SK-N-SH treated with all-trans-retinoic acid at 6 μM for 48 hours (cell line): ENCODE measurements around the gene RET.

Experiments
- ATAC-seq: fragments of 200-7000 bp; cut with Tn5 transposase; 3 replicates; pipeline ENCODE4 v1.9.1; 2020; ENCODE audit warnings: mild to moderate bottlenecking, moderate library complexity
- ARNTL ChIP-seq: fragments of 450-650 bp; formaldehyde crosslinking; IDR thresholded peaks from 2 replicates; pipeline ENCODE4 v1.5.0; 2020; ENCODE audit warnings: low read depth, mild to moderate bottlenecking, moderate library complexity, borderline replicate concordance
- BACH2 ChIP-seq: fragments of 250-450 bp; sonication (Bioruptor Pico); IDR thresholded peaks from 2 replicates; pipeline ENCODE4 v1.9.0; 2021; ENCODE audit warnings: mild to moderate bottlenecking, borderline replicate concordance
- CSDC2 ChIP-seq: fragments of 250-450 bp; sonication (Bioruptor Pico); IDR thresholded peaks from 2 replicates; pipeline ENCODE4 v1.5.0; 2020; ENCODE audit warnings: mild to moderate bottlenecking, moderate library complexity
- GLIS3 ChIP-seq: fragments of 250-450 bp; sonication (Bioruptor Pico); IDR thresholded peaks from 2 replicates; pipeline ENCODE4 v1.5.0; 2020; ENCODE audit warnings: mild to moderate bottlenecking, moderate library complexity
- ISL1 ChIP-seq: fragments of 250-450 bp; sonication (Bioruptor Pico); IDR thresholded peaks from 2 replicates; pipeline ENCODE4 v2.1.2; 2022; ENCODE audit warnings: mild to moderate bottlenecking, moderate library complexity
- OSR1 ChIP-seq: fragments of 250-450 bp; sonication (Bioruptor Pico); IDR thresholded peaks from 2 replicates; pipeline ENCODE4 v1.8.0; 2022; ENCODE audit warnings: moderate library complexity, mild to moderate bottlenecking, inconsistent platforms
- POU6F1 ChIP-seq: fragments of 250-450 bp; sonication (Bioruptor Pico); IDR thresholded peaks from 2 replicates; pipeline ENCODE4 v1.8.0; 2021; ENCODE audit warnings: low read depth, mild to moderate bottlenecking, moderate library complexity, borderline replicate concordance
- PPARA ChIP-seq: fragments of 250-450 bp; sonication (Bioruptor Pico); IDR thresholded peaks from 2 replicates; pipeline ENCODE4 v1.5.0; 2020; ENCODE audit warnings: mild to moderate bottlenecking, borderline replicate concordance
- RARB ChIP-seq: fragments of 250-450 bp; sonication (Bioruptor Pico); IDR thresholded peaks from 2 replicates; pipeline ENCODE4 v1.8.0; 2021; ENCODE audit warnings: mild to moderate bottlenecking, moderate library complexity
- SNAI2 ChIP-seq: fragments of 250-450 bp; sonication (Bioruptor Pico); IDR thresholded peaks from 2 replicates; pipeline ENCODE4 v1.5.0; 2020; ENCODE audit warnings: mild to moderate bottlenecking, moderate library complexity
- TCF4 ChIP-seq: fragments of 250-450 bp; sonication (Bioruptor Pico); IDR thresholded peaks from 2 replicates; pipeline ENCODE4 v1.8.0; 2021; ENCODE audit warnings: mild to moderate bottlenecking, moderate library complexity, borderline replicate concordance
- TOX ChIP-seq: fragments of 250-450 bp; sonication (Bioruptor Pico); IDR thresholded peaks from 2 replicates; pipeline ENCODE4 v1.8.0; 2021; ENCODE audit warnings: mild to moderate bottlenecking, moderate library complexity, borderline replicate concordance
- ZC3H10 ChIP-seq: fragments of 250-450 bp; sonication (Bioruptor Pico); IDR thresholded peaks from 2 replicates; pipeline ENCODE4 v1.5.1; 2021; ENCODE audit warnings: mild to moderate bottlenecking, moderate library complexity
- ZFP3 ChIP-seq: fragments of 250-450 bp; sonication (Bioruptor Pico); IDR thresholded peaks from 2 replicates; pipeline ENCODE4 v1.5.0; 2020; ENCODE audit warnings: mild to moderate bottlenecking, moderate library complexity
- ZFP30 ChIP-seq: fragments of 450-650 bp; formaldehyde crosslinking; IDR thresholded peaks from 2 replicates; pipeline ENCODE4 v1.5.0; 2022; ENCODE audit warnings: mild to moderate bottlenecking, moderate library complexity
- ZNF70 ChIP-seq: fragments of 450-650 bp; formaldehyde crosslinking; IDR thresholded peaks from 2 replicates; pipeline ENCODE4 v1.5.0; 2020; ENCODE audit warnings: mild to moderate bottlenecking, moderate library complexity
- ZNF8 ChIP-seq: fragments of 450-650 bp; formaldehyde crosslinking; IDR thresholded peaks from 2 replicates; pipeline ENCODE4 v1.5.0; 2020; ENCODE audit warnings: mild to moderate bottlenecking, moderate library complexity
- TF ChIP-seq, protein P1 (sequence below): fragments of 250-450 bp; sonication (Bioruptor Pico); IDR thresholded peaks from 2 replicates; pipeline ENCODE4 v1.5.0; 2020; ENCODE audit warnings: mild to moderate bottlenecking, moderate library complexity
- TF ChIP-seq, protein P2 (sequence below): fragments of 250-450 bp; sonication (Bioruptor Pico); IDR thresholded peaks from 2 replicates; pipeline ENCODE4 v1.5.1; 2020; ENCODE audit warnings: low read depth, mild to moderate bottlenecking, moderate library complexity
- TF ChIP-seq, protein P3 (sequence below): fragments of 250-450 bp; sonication (Bioruptor Pico); IDR thresholded peaks from 2 replicates; pipeline ENCODE4 v1.5.1; 2021; ENCODE audit warnings: mild to moderate bottlenecking, moderate library complexity

The RET gene

DNA sequence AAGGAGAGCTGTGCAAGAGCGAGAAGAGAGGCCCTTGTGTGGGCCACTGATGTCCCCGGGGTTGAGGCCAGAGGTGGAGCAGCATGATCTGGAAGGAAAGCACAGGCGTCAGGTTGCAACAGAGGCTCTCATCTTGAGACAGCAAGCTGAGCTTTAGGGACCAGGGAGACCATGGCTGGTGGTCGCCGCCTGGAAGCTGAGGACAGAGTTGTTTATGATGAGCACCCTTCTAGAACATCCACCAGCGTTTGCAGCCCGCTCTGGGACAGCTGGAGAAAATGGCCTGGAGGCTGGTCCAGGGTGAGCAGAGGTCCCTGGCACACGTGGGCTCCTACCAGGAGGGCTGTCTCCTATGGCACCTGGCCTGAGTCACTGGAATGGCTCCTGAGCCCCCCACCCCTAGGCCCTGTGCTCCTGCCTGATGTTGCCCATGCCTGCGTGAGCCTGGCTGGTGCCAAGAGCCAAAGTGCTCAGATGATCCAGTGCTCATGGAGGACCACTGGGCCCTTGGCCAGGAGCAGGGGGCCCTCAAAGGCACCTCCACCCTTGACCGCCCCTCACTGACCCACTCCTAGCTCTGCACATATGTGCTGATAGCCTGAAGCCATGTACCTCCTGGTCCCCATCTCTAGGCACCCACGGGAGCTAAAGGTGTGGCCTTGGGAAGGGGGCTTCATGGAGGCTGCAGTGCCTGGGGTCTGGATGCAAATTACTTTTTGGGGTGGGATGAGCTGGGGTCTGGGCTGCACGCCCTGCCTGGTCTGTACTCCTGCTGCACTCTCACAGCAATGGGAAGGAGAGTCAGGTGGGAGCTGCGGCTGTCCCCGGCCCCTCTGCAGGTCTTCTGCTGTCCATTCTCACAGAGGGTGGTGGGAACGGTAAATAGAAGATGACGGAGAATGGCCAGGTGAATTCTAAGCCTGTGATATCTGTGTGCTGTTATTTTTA, 40.1 kb upstream of the RET start:
- TF ChIP-seq TCF4 (CRISPR knock-in tag) (no peak), SNAI2 (CRISPR knock-in tag) (no peak), ZNF70 (CRISPR knock-in tag) (no peak), POU6F1 (CRISPR knock-in tag) (no peak), RARB (CRISPR knock-in tag) (no peak), GLIS3 (CRISPR knock-in tag) (no peak), ZNF8 (no peak), ZFP30 (no peak)
- TF ChIP-seq, protein P1, sequence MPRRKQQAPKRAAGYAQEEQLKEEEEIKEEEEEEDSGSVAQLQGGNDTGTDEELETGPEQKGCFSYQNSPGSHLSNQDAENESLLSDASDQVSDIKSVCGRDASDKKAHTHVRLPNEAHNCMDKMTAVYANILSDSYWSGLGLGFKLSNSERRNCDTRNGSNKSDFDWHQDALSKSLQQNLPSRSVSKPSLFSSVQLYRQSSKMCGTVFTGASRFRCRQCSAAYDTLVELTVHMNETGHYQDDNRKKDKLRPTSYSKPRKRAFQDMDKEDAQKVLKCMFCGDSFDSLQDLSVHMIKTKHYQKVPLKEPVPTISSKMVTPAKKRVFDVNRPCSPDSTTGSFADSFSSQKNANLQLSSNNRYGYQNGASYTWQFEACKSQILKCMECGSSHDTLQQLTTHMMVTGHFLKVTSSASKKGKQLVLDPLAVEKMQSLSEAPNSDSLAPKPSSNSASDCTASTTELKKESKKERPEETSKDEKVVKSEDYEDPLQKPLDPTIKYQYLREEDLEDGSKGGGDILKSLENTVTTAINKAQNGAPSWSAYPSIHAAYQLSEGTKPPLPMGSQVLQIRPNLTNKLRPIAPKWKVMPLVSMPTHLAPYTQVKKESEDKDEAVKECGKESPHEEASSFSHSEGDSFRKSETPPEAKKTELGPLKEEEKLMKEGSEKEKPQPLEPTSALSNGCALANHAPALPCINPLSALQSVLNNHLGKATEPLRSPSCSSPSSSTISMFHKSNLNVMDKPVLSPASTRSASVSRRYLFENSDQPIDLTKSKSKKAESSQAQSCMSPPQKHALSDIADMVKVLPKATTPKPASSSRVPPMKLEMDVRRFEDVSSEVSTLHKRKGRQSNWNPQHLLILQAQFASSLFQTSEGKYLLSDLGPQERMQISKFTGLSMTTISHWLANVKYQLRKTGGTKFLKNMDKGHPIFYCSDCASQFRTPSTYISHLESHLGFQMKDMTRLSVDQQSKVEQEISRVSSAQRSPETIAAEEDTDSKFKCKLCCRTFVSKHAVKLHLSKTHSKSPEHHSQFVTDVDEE, result no peak
- ATAC-seq, result no peak

- no peak for ATAC-seq
- TF ChIP-seq BACH2 (CRISPR knock-in tag) (no peak), ZC3H10 (CRISPR knock-in tag) (no peak), PPARA (no peak), GLIS3 (CRISPR knock-in tag) (no peak), ARNTL (CRISPR knock-in tag) (no peak), CSDC2 (CRISPR knock-in tag) (no peak), ZFP3 (CRISPR knock-in tag) (no peak)
- TF ChIP-seq, protein P2, sequence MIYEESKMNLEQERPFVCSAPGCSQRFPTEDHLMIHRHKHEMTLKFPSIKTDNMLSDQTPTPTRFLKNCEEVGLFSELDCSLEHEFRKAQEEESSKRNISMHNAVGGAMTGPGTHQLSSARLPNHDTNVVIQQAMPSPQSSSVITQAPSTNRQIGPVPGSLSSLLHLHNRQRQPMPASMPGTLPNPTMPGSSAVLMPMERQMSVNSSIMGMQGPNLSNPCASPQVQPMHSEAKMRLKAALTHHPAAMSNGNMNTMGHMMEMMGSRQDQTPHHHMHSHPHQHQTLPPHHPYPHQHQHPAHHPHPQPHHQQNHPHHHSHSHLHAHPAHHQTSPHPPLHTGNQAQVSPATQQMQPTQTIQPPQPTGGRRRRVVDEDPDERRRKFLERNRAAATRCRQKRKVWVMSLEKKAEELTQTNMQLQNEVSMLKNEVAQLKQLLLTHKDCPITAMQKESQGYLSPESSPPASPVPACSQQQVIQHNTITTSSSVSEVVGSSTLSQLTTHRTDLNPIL (CRISPR knock-in tag), result no peak
These were observed 39.4 kb upstream of the RET start for GRCh38 chr10:43037440-43037839.

GRCh38 chr10:43037942-43038782, 38.7 kb upstream of the RET start:
- TF ChIP-seq TCF4 (CRISPR knock-in tag), result no peak
- TF ChIP-seq, all 23 proteins: peak for 0
- no peak for ATAC-seq

DNA sequence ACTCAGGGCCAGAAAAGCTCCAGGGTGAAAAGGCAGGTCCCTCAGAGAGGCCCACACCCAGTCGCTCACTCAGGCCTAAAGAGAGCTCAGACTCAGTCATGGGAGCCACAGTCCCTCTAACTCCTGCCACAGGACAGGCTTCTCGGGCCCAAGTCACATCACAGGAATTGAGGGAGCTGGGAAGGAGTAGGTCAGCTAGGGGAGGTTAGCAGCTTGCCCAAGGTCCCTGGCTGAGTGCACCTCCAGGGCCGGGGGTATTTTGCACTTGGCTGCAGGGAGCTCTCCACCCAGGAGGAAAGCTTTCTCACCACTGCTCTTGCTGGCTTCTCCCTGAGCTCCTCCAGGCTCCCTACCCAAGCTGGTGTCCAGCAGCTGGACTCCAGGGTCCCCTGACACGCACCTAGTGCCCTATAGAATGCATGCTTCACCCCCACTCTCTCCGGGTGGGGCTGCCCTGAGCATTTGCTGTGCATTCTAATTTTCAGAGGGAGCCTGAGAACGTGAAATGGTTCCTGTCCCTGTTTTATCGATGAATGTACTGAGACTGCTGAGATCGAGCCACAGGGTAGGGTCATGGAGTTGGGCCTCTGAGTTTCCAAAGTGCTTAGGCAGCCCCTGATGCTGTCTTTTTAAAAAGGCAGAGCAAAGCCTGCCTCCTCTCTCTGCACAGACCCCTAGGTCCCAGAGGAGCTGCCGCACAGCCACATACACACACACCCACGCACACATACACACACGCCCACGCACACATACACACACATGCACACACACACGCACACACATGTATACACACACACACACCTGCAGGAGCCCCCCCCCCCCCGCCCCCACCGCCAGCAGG, 37.9 kb upstream of the RET start:
- no peak for ATAC-seq
- TF ChIP-seq PPARA (no peak), ISL1 (CRISPR knock-in tag) (no peak), GLIS3 (CRISPR knock-in tag) (no peak), TOX (CRISPR knock-in tag) (no peak), RARB (CRISPR knock-in tag) (no peak), ZFP30 (no peak), ZNF70 (CRISPR knock-in tag) (no peak), ZC3H10 (CRISPR knock-in tag) (no peak), OSR1 (CRISPR knock-in tag) (no peak), TCF4 (CRISPR knock-in tag) (no peak), POU6F1 (CRISPR knock-in tag) (no peak), ZFP3 (CRISPR knock-in tag) (no peak)
- TF ChIP-seq, protein P1, result no peak
- TF ChIP-seq, protein P3, sequence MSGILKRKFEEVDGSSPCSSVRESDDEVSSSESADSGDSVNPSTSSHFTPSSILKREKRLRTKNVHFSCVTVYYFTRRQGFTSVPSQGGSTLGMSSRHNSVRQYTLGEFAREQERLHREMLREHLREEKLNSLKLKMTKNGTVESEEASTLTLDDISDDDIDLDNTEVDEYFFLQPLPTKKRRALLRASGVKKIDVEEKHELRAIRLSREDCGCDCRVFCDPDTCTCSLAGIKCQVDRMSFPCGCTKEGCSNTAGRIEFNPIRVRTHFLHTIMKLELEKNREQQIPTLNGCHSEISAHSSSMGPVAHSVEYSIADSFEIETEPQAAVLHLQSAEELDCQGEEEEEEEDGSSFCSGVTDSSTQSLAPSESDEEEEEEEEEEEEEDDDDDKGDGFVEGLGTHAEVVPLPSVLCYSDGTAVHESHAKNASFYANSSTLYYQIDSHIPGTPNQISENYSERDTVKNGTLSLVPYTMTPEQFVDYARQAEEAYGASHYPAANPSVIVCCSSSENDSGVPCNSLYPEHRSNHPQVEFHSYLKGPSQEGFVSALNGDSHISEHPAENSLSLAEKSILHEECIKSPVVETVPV (CRISPR knock-in tag), result no peak
